HL-60 (cell line): ENCODE results near the gene TSPAN13.

ENCODE experiments used
- DNase-seq, 2 experiments: peaks; one replicate each; pipeline ENCODE4 v3.0.0-alpha.2; 2010 to 2020; ENCODE audit warnings: low read depth in 1 of 2, low spot score in 1 of 2
- H3K27ac ChIP-seq: fragments of 250-450 bp; sonication (Bioruptor Pico); replicated peaks from 2 replicates; pipeline ENCODE4 v1.5.1; 2020; ENCODE audit warnings: mild to moderate bottlenecking, moderate library complexity
- H3K27me3 ChIP-seq: fragments of 250-450 bp; sonication (Bioruptor Pico); 2 replicates; pipeline ENCODE4 v1.5.1; 2021; ENCODE audit warnings: mild to moderate bottlenecking, moderate library complexity; ENCODE audit not compliant: insufficient read depth, poor library complexity, severe bottlenecking
- H3K4me3 ChIP-seq: replicated peaks from 2 replicates; pipeline ENCODE4 v1.5.1; 2011; ENCODE audit warnings: mild to moderate bottlenecking, control low read depth, low read length; ENCODE audit not compliant: insufficient read depth
- CTCF ChIP-seq: IDR thresholded peaks from one replicate; pipeline ENCODE4 v1.5.1; 2011; ENCODE audit warnings: low read length, control low read depth, inconsistent platforms; ENCODE audit not compliant: insufficient read depth
- GABPA ChIP-seq: IDR thresholded peaks from 2 replicates; pipeline ENCODE4 v1.6.1; 2012; ENCODE audit warnings: low read depth
- POLR2AphosphoS5 ChIP-seq: IDR thresholded peaks from 2 replicates; pipeline ENCODE4 v1.6.1; 2012; ENCODE audit warnings: low read depth
- REST ChIP-seq: IDR thresholded peaks from 2 replicates; pipeline ENCODE4 v1.6.1; 2012; ENCODE audit warnings: low read depth; ENCODE audit not compliant: insufficient replicate concordance
- SPI1 ChIP-seq: IDR thresholded peaks from 2 replicates; pipeline ENCODE4 v1.6.1; 2012; ENCODE audit warnings: low read depth, mild to moderate bottlenecking, borderline replicate concordance

TSPAN13 gene

GRCh38 chr7:16770657-16771329 lies 17.2 kb downstream of the TSPAN13 start:
- no peak overlapping the region for H3K4me3 ChIP-seq
- H3K27ac ChIP-seq, result no peak overlapping the region
- H3K27me3 ChIP-seq, result no peaks in the 10 kb centered on the region
- TF ChIP-seq SPI1 (no peak), CTCF (no peak), GABPA (no peak)
- no peak for DNase-seq

GRCh38 chr7:16773326-16773725 lies 19.8 kb downstream of the TSPAN13 start:
- H3K27me3 ChIP-seq, result no peaks in the 10 kb centered on the region

GRCh38 chr7:16773884-16774283 lies 20.3 kb downstream of the TSPAN13 start:
- Histone ChIP-seq H3K4me3 (no peak overlapping the region), H3K27me3 (no peaks in the 10 kb centered on the region), H3K27ac (no peak overlapping the region)
- no peak for DNase-seq
- TF ChIP-seq REST (no peak), CTCF (no peak), SPI1 (no peak), POLR2AphosphoS5 (no peak), GABPA (no peak)

More at GRCh38 chr7:16773326-16773725, 19.8 kb downstream of the TSPAN13 start:
- no peak for DNase-seq
- Histone ChIP-seq H3K4me3 (no peak overlapping the region), H3K27ac (no peak overlapping the region)
- no peak for TF ChIP-seq GABPA
- no peak for TF ChIP-seq POLR2AphosphoS5
- TF ChIP-seq REST, result no peak
- no peak for TF ChIP-seq SPI1
- TF ChIP-seq CTCF, result no peak

- H3K27me3 ChIP-seq, result no peaks in the 10 kb centered on the region
- no peak for DNase-seq
- TF ChIP-seq REST (no peak), SPI1 (no peak), GABPA (no peak), CTCF (no peak), POLR2AphosphoS5 (no peak)
Measured at GRCh38 chr7:16774294-16774693, 20.7 kb downstream of the TSPAN13 start.

More at GRCh38 chr7:16774294-16774693, 20.7 kb downstream of the TSPAN13 start:
- Histone ChIP-seq H3K27ac (no peak overlapping the region), H3K4me3 (no peak overlapping the region)
